Measurements from ENCODE around the gene PLSCR1.

Gene PLSCR1

GRCh38 chr3:146547235-146547835, 2.9 kb upstream of the PLSCR1 start:
- DNase-seq = no peak
- Histone ChIP-seq H3K27ac (no peak overlapping the region), H3K27me3 (no peaks in the 10 kb centered on the region), H3K4me1 (peaks cover 0 to 18% (median 5%) of the 10 kb centered on the region in 4 donors), H3K36me3 (no peaks in the 10 kb centered on the region), H3K4me3 (no peak overlapping the region), H3K9me3 (no peaks in the 10 kb centered on the region)
- TF ChIP-seq CTCF (IDR thresholded peaks at IDR 0.05) = no peak
- intact Hi-C loops (cut with DNase I; ENCODE audit: low total_unique reads) = no loop called here

- H3K4me3 ChIP-seq = no peak overlapping the region
- no peak for TF ChIP-seq CTCF (IDR thresholded peaks at IDR 0.05)
- DNase-seq = no peak
- intact Hi-C loops (cut with DNase I; ENCODE audit: low total_unique reads) = no loop called here
- no peaks in the 10 kb centered on the region for H3K9me3 ChIP-seq
- H3K27ac ChIP-seq = no peak overlapping the region
- no peaks in the 10 kb centered on the region for H3K36me3 ChIP-seq
- no peaks in the 10 kb centered on the region for H3K27me3 ChIP-seq
- peaks cover 0 to 27% (median 9%) of the 10 kb centered on the region in 4 donors for H3K4me1 ChIP-seq
Measured at GRCh38 chr3:146546366-146546965, 2.1 kb upstream of the PLSCR1 start.

GRCh38 chr3:146544929-146545528, 622 bp upstream of the PLSCR1 start:
- intact Hi-C loops (cut with DNase I; ENCODE audit: low total_unique reads) = no loop called here
- H3K4me1 ChIP-seq = peaks cover 0 to 39% (median 11%) of the 10 kb centered on the region in 4 donors
- H3K4me3 ChIP-seq = peak overlapping the region; percentile 74 to 84

GRCh38 chr3:146543461-146544001, 876 bp downstream of the PLSCR1 start:
- intact Hi-C loops (cut with DNase I; ENCODE audit: low total_unique reads) = no loop called here

More at GRCh38 chr3:146544929-146545528, 622 bp upstream of the PLSCR1 start:
- no peaks in the 10 kb centered on the region for H3K27me3 ChIP-seq
- no peak for DNase-seq
- no peaks in the 10 kb centered on the region for H3K36me3 ChIP-seq
- no peaks in the 10 kb centered on the region for H3K9me3 ChIP-seq
- H3K27ac ChIP-seq = peak overlapping the region; percentile 92 to 96
- TF ChIP-seq CTCF (IDR thresholded peaks at IDR 0.05) = no peak

GRCh38 chr3:146542978-146543377, 1.4 kb downstream of the PLSCR1 start:
- no peak for TF ChIP-seq CTCF (IDR thresholded peaks at IDR 0.05)
- no peak for DNase-seq
- H3K9me3 ChIP-seq = no peaks in the 10 kb centered on the region
- H3K27ac ChIP-seq = peak overlapping the region; percentile 92 to 96
- no peaks in the 10 kb centered on the region for H3K27me3 ChIP-seq
- intact Hi-C loops (cut with DNase I; ENCODE audit: low total_unique reads) = no loop called here
- H3K4me3 ChIP-seq = peak overlapping the region; percentile 74 to 84
- no peaks in the 10 kb centered on the region for H3K36me3 ChIP-seq
- peaks cover 0 to 51% (median 15%) of the 10 kb centered on the region in 4 donors for H3K4me1 ChIP-seq

More at GRCh38 chr3:146543461-146544001, 876 bp downstream of the PLSCR1 start:
- H3K27ac ChIP-seq = peak overlapping the region; percentile 92 to 96
- peaks cover 0 to 48% (median 15%) of the 10 kb centered on the region in 4 donors for H3K4me1 ChIP-seq
- no peak for TF ChIP-seq CTCF (IDR thresholded peaks at IDR 0.05)
- H3K9me3 ChIP-seq = no peaks in the 10 kb centered on the region
- no peaks in the 10 kb centered on the region for H3K36me3 ChIP-seq
- peak overlapping the region; percentile 74 to 84 for H3K4me3 ChIP-seq
- no peaks in the 10 kb centered on the region for H3K27me3 ChIP-seq
- DNase-seq = peak in 1 of 2 donors; percentile 33

All from tibial artery (tissue), 4 donors.